DMS53 treated with DMSO at 0.1 percent for 48 hours (cell line): Measurements from ENCODE around the gene GNAI3.

Source experiments
- DNase-seq: peaks from one replicate; lab custom pipeline; 2025; ENCODE audit not compliant: unreplicated experiment; lab: John Stamatoyannopoulos, UW

The GNAI3 gene

DNA sequence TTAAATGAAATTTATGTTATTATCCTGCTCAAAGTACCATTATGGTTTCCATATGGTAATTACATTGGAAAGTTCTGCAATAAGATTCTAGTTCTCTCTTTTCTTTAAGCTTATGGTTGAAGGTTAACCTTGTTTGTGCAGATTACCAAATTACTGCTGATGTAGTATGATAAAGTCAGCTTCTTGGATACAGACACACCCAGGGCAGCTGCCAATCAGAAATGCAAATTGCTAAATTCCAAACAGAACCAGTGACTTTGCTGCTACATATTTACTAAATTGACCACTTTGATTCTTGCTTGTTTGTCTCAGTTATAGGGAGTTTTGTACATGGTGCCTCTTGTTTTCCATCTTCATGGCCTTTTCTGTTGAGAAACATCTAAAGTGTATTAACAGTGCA is 44.5 kb downstream of the GNAI3 start:
- no peak for DNase-seq

DNA sequence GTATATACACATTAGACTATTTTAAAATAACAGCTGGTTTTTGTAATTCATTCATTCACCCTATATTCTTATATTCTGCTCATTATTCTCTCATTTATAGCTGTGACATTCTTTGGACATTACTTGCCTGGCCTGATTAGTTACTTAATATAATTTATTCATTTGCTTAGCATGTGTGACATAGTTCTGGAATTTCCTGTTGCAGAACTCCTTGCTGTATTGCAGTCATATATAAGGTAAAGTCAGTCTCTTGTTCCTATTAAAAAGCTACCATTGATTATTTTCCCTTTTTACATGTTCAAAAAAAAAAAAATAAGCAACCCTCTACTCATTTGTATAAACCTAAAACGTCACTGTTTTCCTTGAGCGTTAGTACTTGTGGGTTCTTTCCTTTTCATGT is 47.1 kb downstream of the GNAI3 start:
- no peak for DNase-seq

DNA sequence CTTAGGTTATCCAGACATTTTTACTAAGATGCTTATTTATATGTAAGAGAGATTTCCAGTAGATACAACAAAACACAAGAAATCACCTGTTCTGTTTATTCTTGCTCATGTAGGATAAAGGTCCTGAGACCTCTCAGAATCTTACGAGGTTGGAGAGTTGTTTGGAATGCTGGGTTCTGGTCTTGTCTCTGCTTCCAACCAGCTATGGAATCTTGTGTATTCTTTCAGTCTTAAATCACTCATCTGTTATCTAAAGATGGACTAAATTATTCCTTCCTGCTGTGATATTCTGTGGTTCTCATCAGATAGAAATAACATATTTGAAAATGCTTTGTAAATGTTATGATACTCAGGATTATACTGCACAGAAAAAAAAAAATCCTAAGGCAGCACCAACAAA is 49.7 kb downstream of the GNAI3 start:
- no peak for DNase-seq

DNA sequence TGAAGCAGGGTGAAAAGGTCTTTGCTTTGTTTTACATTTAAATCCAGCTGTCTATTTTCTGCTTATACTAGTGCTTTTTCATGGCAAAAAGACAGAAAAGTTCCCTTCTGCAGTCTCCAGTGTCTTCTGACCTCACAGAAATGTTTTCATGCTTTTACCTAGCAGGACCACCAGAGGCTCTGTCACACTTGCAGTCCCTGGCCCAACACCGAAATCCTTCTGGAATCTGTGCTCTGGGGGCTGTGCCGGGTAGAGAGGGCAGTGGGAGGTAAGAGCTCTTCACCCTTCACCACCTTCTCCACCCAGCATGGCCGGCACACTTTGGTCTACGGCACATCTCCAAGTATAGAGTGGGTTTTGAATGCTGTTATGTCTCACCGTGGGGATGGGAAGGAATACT is 50.2 kb downstream of the GNAI3 start:
- no peak for DNase-seq

DNA sequence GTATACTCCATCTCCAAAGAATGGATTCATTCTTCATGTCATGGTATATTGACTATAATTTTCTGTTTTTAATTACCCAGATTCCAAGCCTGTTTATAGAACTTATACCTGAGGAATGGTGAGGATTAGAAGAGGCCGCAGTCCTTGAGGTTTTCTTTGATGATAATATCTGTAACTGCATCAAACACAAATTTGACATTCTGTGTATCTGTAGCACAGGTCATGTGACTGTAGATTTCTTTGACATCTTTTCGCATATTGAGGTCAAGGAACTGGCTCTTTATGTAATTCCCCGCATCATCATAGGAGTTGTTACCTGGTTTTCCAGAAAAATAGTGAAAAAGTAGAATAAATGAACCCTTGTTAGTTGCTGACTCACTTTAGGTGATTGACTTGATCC is 54.8 kb downstream of the GNAI3 start:
- DNase-seq = no peak

DNA sequence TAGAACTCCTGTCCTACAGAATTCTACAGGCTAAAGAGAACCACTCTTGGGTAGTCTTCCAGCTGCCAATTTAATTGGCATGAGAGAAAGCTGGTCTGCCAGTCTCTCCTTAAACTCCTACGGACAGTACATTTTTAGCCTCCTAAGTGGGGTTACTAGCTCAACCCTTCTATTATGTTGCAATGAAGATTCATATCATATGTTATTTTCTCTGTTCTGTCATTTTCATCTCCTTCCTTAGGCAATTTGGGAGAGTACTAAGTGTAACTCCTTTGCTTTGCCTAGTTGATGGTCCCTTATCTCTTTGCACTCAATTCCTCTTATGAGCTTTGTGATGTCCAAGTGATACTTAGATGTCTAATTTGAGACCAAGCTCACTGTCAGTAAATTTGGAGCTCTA is 57.0 kb downstream of the GNAI3 start:
- DNase-seq = no peak

DNA sequence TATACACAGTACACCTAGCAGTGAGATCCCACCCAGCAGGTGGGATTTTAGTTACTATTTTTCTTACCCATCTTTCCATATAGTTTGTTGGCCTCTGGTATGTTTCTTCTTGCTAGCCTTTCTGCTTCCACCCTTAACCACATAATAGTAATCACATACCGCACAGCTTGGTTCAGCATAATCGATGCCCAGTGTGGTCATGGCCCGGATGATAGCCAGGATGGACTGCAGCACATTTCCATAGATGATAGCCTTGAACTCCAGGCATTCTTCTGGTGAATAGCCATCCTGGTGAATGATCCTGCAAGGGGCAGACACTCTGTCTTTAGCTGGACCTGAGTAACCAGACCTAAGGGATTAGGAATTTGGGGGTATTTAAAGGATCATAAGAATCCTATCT is 61.5 kb downstream of the GNAI3 start:
- no peak for DNase-seq

DNA sequence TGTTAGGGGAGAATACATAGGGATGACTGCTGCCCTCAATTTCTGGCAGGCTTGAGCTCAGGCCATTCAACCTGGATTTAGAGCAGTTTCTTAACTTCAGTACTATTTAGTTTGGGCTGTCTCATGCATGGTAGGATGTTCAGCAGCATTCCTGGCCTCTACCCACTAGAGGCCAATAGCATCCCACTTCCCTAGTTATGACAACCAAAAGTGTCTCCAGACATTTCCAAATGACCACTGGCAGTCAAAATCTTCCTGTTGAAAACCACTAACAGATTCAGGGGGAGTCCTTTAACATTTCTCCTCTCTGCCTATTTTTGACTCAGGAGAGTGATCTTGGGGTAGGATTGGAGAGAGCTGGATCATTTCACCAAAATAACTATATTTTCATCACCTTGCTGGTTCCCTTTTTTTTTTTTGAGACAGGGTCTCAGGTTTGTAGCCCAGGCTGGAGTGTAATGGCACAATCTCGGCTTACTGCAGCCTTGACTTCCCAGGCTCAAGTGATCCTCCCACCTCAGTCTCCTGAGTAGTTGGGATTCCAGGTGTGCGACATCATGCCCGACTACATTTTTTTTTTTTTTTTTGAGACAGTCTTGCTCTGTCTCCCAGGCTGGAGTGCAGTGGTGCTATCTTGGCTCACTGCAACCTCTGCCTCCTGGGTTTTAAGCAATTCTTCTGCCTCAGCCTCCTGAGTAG is 62.3 kb downstream of the GNAI3 start:
- DNase-seq = no peak

DNA sequence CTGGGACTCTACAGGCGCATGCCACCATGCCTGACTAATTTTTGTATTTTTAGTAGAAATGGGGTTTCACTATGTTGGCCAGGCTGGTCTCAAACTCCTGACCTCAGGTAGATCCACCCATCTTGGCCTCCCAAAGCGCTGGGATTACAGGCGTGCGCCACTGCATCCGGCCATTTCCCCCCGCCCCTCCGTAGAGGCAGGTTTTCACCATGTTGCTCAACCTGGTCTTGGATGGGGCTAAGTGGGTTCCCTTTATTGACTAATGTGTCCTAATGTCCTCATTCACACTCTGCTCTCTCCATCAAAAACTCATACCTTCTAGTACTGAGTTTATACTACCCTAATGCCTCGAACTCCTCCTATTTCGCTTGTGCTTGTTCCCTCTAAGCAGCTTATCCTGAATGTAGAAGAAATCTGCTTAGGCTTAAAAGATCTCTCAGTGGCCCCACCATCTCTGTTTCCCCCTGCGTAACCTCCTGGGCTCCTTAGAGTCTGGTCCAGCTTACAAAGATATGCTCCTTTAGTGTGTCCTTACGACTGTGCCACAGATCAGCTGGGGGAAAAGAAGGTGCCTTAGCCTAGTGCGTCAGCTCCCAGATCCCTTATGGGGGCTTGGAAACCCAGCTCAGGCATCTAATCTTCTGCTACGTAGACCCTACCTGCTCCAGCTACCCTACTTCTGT is 63.0 kb downstream of the GNAI3 start:
- DNase-seq = no peak

DNA sequence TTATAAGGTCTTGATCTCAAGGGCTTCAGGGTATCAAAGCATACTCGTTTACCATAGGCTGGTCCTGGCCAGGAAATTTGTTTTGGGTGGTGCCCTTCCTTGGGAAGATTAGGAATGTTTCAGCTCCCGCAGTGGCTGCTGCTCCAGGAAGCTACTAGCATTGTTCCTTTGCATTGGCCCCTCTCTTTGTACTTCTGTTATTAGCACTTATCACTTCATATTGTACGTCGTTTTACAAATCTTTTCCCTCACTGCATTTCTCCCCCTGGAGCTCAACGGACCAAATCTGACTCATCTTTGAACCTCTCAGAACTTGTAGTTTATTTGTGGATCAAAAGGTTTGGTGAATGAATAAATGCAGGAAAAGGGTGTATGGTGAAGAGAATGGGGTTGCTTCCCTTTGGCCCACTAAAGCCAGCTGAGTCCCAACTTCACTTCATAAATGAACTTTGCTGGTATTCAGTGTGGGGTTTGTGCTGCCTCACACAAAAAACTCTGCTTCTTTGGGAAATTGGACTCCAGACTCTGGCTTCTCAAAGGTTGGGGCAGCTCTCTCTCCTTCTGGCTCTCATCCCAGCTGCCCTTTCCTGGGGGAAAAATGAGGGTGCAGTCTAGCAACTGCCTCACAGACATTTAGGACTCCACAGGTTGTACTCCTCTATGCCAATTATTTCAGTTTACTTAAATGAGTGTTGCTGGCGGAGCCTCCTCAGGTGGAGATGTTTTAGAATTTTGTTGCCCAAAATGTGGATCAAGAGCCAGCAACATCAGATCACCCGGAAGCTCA is 65.1 kb downstream of the GNAI3 start:
- no peak for DNase-seq

DNA sequence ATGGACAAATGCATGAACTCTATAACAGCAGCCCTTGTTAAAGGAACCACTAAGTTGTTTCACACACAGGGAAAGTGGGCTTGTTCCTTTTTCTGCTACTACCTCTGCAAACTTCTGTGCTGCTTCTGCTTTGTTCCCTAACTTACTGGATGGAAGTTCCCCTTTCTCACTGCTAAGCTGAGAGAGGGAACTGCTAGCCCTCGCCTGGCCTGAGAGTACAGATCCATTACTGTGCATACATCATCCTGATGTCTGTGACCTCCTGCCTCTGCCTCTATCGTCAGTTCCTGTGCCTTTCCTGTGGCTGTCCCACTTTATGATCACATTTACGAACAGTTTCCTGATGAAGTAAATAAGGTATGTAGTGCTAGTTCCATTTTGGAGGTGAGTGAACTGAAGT is 67.5 kb downstream of the GNAI3 start:
- no peak for DNase-seq

DNA sequence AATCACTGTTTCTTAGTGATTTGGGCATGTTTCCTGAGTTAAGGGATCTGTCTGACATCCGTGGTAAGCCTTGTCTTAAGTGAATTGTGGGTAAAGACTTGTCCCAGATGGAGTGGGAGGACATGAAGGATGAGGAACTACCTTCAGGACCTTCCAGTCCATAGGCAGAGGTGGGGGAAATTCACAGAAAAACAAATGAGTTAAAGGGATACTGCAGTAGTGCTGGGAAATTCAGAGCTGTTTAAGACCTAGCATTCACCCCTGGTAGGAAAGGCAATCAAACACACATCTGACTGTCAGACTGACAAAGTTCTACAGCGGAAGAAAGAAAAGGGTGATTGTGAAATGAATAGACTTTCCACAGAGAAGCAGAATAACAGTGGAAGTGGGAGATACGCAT is 68.0 kb downstream of the GNAI3 start:
- DNase-seq = no peak

DNA sequence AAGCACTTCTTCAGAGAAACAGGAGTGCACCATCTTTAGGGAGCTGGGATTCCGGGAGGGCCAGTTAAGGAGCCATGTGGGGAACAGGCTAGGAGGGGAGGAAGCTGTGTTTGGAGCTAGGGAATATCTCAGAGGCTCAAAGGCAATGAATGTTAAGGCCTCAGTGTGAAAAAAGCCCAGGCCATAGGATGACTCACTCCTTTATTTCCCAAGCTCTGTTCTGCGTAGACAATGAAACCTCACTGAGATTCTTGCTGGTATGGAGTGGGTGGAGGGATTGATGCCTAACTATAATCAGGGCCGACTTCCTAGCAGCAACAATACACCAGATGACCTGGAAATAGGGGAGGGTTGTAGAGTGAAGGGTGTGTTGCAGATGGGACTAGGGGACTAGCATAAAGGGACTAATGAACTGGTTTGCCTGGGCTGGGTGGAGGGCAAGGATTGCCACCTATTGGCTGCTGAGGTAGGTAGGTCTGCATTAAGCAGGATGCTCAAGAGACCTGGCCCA is 68.9 kb downstream of the GNAI3 start:
- peak; percentile 20 for DNase-seq

DNA sequence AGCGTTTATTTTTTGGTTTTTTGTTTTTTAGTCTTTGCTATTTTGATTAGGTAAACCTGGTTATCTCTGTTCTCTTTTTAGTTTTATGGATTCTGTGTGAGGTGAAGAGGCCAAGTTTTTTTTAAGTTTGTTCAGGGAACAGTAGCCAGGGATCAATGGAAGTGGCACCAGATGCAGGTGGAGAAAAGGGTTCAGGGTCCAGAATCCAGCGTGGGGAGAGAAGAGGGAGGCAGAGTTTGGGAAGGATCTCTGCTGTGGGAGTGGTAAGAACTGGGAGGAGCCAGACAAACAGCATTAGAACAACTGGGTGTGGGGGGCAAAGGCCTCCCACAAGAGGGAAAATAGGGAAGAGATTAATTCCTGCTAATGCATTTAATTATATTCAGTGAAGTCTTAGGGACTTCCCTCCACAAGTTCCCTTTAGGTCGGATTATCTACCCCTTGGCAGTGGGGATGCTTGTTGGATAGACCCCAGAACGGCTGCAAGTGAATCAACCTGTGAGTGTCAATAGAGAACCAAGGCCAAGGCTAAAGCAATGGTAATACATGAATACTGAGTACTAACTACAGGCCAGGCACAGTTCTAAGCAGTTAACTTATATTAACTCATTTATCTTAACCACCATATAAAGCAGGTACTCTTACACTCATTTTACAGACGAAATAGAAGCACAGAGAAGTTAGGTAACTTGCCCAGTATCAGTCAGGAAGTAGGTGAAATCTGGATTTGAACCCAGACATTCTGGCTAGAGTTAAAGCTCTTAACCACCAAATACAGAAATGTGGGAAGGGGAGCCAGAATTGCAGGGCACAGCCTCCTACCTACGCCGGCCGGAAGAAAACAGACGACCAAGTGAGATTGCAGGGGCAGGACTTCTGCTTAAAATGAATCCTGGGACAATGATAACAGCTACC is 70.5 kb downstream of the GNAI3 start:
- DNase-seq = no peak

DNA sequence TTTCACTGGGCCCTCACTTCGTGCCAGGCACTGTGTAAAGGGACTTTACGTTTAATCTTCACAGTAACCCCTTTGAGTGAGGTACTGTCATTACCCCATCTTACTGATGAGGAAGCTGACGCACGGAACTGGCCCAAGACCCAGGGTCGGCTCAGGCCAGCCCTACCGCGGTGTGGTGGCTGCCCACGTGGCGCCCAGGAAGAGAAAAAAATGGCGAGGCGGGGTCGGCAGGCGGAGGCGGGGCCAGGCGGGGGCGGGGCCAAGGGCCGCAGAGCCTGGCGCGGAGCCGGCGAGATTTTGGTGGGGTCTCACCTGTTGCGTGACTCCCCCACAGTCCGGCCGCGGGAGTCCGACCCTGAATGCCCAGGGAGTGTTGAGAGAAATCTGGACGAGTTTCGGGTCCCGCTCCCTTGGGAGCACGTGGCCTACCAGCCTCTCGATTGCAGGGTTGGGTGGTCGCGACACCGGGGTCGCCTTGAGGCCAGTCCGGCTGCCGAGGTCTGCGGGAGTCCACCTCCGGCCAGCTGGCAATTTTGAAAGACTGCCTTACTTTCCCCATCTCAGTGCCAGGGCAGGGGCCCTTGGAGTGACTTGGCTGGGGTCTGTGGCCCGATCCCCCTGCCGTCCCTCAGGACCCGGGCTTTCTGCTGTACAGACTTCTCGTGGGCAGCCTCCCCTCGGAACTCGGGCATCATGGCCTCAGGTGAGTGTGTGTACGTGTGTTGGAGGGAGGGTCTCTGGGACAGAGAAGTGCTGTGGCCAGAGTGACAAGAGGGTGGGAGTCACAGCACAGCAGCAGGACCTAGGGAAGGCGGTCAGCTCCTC is 71.4 kb downstream of the GNAI3 start, which contains the start of the genes AMPD2 and GNAT2:
AMPD2 (plus strand) TSS at position 262 of the 825 bp plus-strand sequence. CDS start 1,339 bp downstream, outside the sequence.
GNAT2 (minus strand) TSS at position 41 of the 825 bp plus-strand sequence. CDS start 6,746 bp downstream, outside the sequence.
- DNase-seq = peak; percentile 45

DNA sequence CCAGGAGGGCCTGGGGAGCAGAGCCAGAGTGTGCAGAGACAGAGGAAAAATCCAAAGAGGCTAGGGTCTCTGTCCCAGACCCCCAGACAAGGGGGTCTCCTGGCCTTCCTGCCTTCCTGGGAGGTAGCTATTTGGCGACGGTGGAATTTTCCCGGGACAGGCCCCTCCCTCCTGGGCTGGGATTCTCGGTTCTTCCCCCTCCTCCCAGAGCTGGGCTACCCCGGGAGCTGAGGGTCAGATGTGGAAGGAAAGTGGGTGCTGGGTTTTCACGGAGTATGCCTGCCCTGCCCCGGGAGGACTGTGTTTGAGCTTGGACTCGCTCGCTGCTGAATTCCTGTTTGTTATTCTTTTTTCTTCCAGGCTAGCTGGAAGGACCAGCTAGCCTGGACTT is 72.0 kb downstream of the GNAI3 start:
- DNase-seq = peak; percentile 40

DNA sequence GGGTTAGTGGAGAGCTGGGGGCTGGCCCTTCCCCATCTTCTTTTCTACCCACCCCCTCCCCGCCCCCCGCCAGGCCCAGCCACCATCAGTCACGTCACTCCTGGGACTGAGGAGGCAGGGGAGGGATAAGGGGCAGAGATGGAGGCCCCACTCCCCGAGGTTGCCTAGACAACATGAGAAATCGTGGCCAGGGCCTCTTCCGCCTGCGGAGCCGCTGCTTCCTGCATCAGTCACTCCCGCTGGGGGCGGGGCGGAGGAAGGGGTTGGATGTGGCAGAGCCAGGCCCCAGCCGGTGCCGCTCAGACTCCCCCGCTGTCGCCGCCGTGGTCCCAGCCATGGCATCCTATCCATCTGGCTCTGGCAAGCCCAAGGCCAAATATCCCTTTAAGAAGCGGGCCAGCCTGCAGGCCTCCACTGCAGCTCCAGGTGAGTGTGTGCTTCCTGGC is 72.4 kb downstream of the GNAI3 start:
- DNase-seq = peak; percentile 81

DNA sequence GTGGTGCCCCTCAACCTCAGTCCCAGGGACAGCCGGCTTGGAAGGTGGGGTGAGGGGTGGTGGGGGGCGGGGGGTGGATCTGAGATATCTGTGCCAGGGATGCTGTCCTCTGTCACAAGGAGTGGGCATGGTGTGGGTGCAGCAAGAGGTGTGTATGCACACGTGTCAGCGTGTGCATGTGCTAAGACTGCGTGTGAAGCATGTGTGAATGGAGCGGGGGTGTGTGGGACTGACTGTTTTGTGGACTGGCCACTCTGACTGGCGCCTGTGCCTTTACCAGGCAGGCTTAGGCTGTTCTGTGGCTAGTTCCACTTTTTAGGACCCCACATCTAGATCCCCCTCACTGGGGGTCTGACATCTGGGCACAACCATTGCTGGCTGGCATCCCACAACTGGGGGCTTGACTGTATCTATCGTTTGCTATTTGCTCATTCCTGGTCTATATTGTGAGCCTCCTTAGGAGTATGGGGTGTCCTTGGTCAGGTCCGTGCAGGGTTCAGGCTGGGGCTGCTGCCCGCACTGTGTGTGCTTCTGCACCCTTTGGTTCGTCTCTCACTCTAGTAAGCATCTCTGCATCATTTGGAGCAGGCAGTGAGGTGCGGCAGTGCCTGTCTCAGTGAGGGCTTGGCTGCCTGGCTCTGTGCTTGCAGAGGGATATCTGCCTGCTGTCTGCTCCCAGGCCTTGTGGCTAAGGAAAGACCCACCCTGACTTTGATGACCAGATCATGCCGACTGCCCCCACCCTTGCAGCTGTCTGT is 73.1 kb downstream of the GNAI3 start:
- DNase-seq = no peak
